Stimulated activated naive CD8-positive, alpha-beta T cell treated with anti-CD3 and anti-CD28 coated beads, Interleukin-15, amount 100 ng/mL, for 72 hours (primary cell): ENCODE data around the gene STRN3.
"Not testable (repeated sequence)": the region's sequence is repeated elsewhere in the genome, so short reads cannot be mapped to it uniquely, and the experiment has no call there.

Experiments
- ATAC-seq: fragments of 150-1000 bp; cut with Tn5 transposase; 2 replicates; pipeline ENCODE4 v1.10.0; 2021; ENCODE audit warnings: mild to moderate bottlenecking, moderate library complexity
- DNase-seq, 2 donors: peaks; one replicate each; pipeline ENCODE4 v3.0.0; 2021 to 2022
- H3K27ac Mint-ChIP-seq, 2 donors: one replicate each; pipeline ENCODE4 v1.8.0; 2022; ENCODE audit warnings: mild to moderate bottlenecking in 2 of 2, mixed read lengths in 2 of 2, moderate library complexity in 2 of 2
- H3K27me3 Mint-ChIP-seq: one replicate; pipeline ENCODE4 v1.8.0; 2022; ENCODE audit warnings: mixed read lengths
- H3K4me1 Mint-ChIP-seq: one replicate; pipeline ENCODE4 v1.8.0; 2022; ENCODE audit warnings: mild to moderate bottlenecking, mixed read lengths
- H3K4me3 Mint-ChIP-seq, 2 donors: one replicate each; pipeline ENCODE4 v1.8.0; 2022; ENCODE audit warnings: mild to moderate bottlenecking in 2 of 2, mixed read lengths in 2 of 2, moderate library complexity in 1 of 2
- H3K9me3 Mint-ChIP-seq, 2 donors: one replicate each; pipeline ENCODE4 v1.8.0; 2022; ENCODE audit warnings: mixed read lengths in 2 of 2

STRN3 gene

DNA sequence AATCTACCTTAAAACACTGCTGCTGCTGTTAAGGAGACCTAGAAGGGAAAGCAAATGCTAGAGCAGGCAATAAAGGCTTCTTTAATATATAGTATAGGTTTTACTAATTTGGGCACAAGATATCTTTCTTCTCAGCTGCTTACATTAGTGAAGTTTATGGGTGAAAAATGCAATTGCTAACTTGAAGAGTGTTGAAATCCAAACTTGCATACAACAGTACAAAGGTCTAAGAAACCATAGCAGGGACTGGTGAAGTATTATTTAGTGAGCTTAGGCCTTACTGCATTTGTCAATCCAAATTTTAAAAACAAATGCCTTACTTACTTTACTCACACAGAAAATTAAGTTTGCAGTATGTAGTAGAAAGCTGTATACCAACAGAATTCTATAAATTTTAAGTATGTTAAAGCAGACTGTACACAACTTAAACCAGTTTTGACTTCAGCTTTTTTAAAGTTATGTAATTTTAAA is 2.1 kb downstream of the STRN3 start:
- DNase-seq (no peak), ATAC-seq (no peak)
- H3K4me3 Mint-ChIP-seq, result peak overlapping the region; percentile 72 to 99
- peak overlapping the region; percentile 15 to 57 for H3K27ac Mint-ChIP-seq
- peaks cover 44% of the 10 kb centered on the region for H3K4me1 Mint-ChIP-seq
- H3K9me3 Mint-ChIP-seq, result no peaks in the 10 kb centered on the region
- no peaks in the 10 kb centered on the region for H3K27me3 Mint-ChIP-seq

DNA sequence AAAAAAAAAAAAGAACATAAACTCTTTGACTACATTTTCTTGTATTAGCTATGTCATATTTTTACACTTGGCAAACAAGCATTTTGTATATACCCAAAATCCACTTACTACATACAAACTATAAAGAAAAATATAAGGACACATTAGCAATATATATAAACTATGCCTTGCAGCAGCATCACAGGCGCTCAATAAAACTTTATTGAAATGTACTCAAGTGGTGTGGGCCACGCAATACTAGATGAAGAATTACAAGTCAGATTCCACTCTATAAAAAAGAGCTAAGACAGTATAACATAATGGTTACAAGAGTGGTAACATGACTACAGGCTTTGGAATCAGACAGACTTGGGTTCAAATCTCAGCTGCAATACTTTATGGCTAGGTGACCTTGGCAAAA is 3.8 kb downstream of the STRN3 start:
- Mint-ChIP-seq H3K9me3 (no peaks in the 10 kb centered on the region), H3K27ac (no peak overlapping the region), H3K4me3 (no peak overlapping the region), H3K4me1 (peaks cover 38% of the 10 kb centered on the region), H3K27me3 (no peaks in the 10 kb centered on the region)
- no peak for ATAC-seq
- no peak for DNase-seq

DNA sequence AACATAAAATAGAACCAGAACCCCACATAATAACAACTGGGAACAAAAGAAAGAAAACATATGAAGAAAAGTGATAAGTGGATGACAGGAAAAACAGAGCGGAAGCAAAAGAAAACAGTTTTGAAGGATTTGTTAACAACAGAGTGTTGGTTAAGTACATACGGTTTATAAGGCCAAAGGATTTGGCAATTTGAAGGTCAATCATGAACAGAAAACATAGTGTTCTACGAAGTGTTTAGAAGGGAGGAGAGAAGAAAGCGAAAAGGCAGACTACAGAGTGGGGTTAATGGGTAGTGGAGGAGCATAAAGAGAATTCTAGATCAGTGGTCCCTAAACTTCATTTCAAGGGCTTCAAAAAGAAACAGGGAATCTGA is 4.6 kb downstream of the STRN3 start:
- no peak overlapping the region for H3K4me3 Mint-ChIP-seq
- ATAC-seq, result no peak

DNA sequence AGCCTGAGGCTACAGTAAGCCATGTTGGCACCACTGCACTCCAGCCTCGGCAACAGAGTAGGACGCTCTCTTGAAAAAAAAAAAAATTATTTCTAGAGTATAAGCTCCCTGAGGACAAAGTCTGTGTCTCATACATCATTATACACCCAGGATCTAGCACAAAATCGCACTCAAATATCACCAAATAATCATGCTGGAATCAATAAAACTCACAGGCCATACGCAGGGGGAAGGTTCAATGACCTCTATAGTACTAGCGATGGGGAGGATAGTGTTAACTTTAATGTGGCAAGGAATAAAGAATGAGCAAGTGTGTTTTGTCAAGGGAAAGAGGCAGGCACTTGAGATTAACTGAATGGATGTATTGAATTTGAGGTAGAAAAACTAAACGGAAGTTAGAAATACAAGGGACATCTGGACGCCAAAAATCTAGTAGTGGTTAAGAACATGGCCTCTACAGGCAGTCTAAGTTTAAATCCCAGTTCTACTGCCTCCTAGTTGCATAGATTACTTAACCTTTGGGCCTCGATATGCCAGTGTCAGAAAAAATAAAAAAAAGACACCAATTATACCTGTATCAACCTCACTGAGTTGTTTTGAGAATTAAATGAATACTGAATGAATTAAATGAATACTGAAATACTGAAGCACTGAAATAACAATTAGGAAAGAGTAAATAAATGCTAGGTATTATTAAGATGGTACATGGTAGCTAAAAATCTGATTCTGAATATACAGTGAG is 5.2 kb downstream of the STRN3 start:
- ATAC-seq (no peak), DNase-seq (no peak)
- Mint-ChIP-seq H3K9me3 (no peaks in the 10 kb centered on the region), H3K27me3 (no peaks in the 10 kb centered on the region), H3K4me1 (peaks cover 34% of the 10 kb centered on the region), H3K27ac (no peak overlapping the region), H3K4me3 (no peak overlapping the region)

More for the DNA sequence above, 4.6 kb downstream of the STRN3 start:
- no peak for DNase-seq
- Mint-ChIP-seq H3K27me3 (no peaks in the 10 kb centered on the region), H3K27ac (no peak overlapping the region), H3K9me3 (no peaks in the 10 kb centered on the region), H3K4me1 (peaks cover 30% of the 10 kb centered on the region)

DNA sequence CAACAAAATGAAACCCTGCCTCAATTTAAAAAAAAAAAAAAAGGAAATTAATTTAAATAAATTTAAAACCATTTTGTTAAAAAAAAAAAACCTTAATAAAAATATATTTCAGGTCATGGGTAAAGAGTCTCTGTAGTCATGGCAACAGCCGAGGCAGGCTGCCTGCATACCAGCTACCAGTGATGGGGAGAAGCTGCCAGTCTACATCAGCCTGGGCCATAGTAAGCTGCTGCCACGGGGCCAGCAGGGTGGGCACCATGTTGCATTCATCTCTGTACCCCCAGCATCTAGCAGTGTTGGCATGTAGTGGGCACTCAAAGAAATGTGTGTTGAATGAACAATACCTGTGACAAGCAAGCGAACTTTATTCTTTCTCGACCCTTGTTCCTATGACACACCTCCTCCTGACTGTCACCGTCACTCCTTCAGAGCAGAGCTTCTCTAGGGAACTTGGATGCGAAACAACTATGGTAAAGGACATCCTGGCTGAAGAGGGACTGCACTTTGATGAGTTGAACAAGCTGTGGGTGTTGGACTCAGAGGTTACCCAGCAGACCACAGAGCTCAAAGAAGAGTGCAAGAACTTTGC is 8.0 kb downstream of the STRN3 start:
- peaks cover 28% of the 10 kb centered on the region for H3K4me1 Mint-ChIP-seq
- no peak for ATAC-seq
- no peak for DNase-seq
- no peak overlapping the region for H3K27ac Mint-ChIP-seq
- H3K27me3 Mint-ChIP-seq, result no peaks in the 10 kb centered on the region
- H3K9me3 Mint-ChIP-seq, result no peaks in the 10 kb centered on the region
- H3K4me3 Mint-ChIP-seq, result no peak overlapping the region

DNA sequence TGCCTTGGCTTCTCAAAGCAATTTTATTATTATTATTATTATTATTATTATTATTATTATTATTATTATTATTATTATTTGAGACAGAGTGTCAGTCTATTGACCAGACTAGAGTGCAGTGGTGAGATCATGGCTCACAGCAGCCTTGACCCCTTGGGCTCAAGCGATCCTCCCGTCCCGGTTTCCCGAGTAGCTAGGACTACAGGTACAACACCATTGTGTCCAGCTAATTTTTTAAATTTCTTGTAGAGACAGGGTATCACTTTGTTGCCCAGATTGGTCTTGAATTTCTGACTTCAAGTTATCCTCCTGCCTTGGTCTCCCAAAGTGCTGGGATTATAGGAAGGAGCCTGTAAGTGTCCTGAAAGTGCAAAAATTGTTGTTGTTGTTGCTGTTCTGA is 12.3 kb downstream of the STRN3 start:
- no peaks in the 10 kb centered on the region for H3K9me3 Mint-ChIP-seq
- H3K27me3 Mint-ChIP-seq, result no peaks in the 10 kb centered on the region
- H3K4me3 Mint-ChIP-seq, result no peak overlapping the region
- no peak overlapping the region for H3K27ac Mint-ChIP-seq
- ATAC-seq, result no peak
- peaks cover 27% of the 10 kb centered on the region for H3K4me1 Mint-ChIP-seq
- no peak for DNase-seq

DNA sequence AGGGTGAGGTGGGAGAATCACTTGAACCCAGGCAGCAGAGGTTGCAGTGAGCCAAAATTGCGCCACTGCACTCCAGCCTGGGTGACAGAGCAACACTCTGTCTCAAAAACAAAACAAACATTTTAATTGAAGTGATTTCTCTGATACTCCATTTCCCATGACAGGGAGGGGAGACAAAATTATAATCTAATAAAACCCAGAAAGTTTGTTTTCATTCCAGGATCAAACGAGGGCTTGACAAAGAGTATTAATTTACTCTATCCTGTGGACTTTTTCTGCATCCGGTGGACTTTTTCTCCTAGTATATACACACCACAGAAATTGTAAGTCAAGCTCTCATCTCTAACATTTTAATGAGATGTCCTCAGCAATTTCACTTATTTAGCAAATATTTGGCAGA is 15.2 kb downstream of the STRN3 start:
- H3K27me3 Mint-ChIP-seq, result no peaks in the 10 kb centered on the region
- H3K27ac Mint-ChIP-seq, result no peak overlapping the region
- no peak overlapping the region for H3K4me3 Mint-ChIP-seq
- peaks cover 17% of the 10 kb centered on the region for H3K4me1 Mint-ChIP-seq
- ATAC-seq (no peak), DNase-seq (no peak)
- no peaks in the 10 kb centered on the region for H3K9me3 Mint-ChIP-seq

DNA sequence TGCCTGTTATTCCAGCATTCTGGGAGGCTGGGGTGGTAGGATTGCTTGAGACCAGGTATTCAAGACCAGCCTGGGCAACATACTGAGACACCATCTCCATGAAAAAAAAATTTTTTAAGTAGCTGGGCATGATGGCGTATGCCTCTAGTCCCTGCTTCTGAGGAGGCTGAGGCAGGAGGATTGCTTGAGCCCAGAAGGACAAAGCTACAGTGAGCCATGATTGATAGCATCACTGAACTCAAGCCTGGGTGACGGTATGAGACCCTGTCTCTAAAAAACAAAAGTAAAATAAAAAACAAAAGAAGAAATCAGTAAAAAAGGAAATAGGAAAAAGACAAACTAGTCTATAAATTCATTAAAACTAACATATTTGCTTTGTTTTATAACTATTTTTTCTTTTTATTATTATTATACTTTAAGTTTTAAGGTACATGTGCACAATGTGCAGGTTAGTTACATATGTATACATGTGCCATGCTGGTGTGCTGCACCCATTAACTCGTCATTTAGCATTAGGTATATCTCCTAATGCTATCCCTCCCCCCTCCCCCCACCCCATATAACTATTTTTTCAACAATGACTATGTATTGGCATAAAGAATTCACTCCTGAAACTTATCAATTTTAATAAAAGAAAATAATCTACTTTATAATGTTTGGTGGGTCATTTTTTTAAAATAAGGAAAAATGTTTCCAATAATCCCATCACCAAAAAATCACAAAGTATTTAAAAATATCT is 16.2 kb downstream of the STRN3 start:
- H3K27ac Mint-ChIP-seq, result no peak overlapping the region
- no peak overlapping the region for H3K4me3 Mint-ChIP-seq
- no peaks in the 10 kb centered on the region for H3K27me3 Mint-ChIP-seq

DNA sequence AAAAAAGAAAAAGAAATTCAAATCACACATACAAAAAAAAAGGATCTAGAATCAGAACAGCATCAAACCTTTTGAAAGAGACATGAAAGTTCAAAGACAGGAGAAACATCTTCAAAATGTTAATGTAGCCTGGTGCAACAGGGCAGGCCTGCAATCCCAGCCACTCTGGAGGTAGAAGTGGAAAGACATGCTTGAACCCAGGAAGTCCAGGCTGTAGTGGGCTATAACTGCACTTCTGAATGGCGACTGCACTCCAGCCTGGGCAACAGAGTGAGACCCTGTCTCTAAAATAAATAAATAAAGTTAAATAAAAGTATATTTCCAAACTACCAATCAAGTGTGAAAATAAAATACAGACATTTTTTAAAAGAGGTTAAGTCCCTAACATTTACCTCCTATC is 19.5 kb downstream of the STRN3 start:
- no peak for ATAC-seq
- Mint-ChIP-seq H3K4me3 (no peak overlapping the region), H3K9me3 (no peaks in the 10 kb centered on the region), H3K27me3 (no peaks in the 10 kb centered on the region), H3K27ac (no peak overlapping the region), H3K4me1 (peaks cover 13% of the 10 kb centered on the region)
- no peak for DNase-seq

More for the DNA sequence above, 16.2 kb downstream of the STRN3 start:
- H3K4me1 Mint-ChIP-seq, result peaks cover 8% of the 10 kb centered on the region
- DNase-seq (no peak), ATAC-seq (no peak)
- no peaks in the 10 kb centered on the region for H3K9me3 Mint-ChIP-seq

DNA sequence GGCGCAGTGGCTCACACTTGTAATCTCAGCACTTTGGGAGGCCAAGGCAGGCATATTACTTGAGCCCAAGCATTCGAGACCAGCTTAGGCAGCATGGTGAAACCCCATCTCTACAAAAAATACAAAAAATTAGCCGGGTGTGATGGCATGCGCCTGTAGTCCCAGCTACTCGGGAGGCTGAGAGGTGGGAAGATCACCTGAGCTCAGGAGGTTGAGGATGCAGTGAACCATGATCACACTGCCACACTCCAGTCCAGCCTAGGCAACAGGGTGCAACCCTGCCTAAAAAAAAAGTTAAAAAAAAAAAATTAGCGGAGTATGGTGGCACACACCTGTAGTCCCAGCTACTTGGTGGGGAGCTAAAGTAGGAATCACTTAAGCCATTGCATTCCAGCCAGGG is 22.2 kb downstream of the STRN3 start:
- Mint-ChIP-seq H3K9me3 (peaks cover 10% of the 10 kb centered on the region in 2 donors), H3K4me1 (peaks cover 20% of the 10 kb centered on the region)
- not testable (repeated sequence) for H3K27me3 Mint-ChIP-seq, ATAC-seq, DNase-seq, H3K4me3 Mint-ChIP-seq, H3K27ac Mint-ChIP-seq

DNA sequence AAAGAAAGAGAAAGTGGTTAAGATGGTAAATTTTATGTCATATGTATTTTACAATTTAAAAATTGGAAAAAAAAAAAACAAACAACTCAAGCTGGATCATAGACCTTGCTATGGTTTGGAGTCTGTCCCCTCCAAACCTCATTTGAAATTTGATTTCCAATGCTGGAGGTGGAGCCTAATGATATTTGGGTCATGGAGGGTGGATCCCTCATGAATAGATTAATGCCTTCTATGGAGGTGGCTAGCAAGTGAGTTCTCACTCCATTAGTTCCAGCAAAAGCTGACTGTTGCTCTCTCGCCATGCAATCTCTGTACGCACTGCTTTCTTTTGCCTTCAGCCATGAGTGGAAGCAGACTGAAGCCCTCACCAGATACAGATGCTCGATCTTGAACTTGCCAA is 22.9 kb downstream of the STRN3 start:
- Mint-ChIP-seq H3K4me3 (no peak overlapping the region), H3K9me3 (peaks cover 10 to 17% of the 10 kb centered on the region in 2 donors), H3K4me1 (peaks cover 20% of the 10 kb centered on the region), H3K27me3 (no peaks in the 10 kb centered on the region), H3K27ac (no peak overlapping the region)
- ATAC-seq (no peak), DNase-seq (no peak)

DNA sequence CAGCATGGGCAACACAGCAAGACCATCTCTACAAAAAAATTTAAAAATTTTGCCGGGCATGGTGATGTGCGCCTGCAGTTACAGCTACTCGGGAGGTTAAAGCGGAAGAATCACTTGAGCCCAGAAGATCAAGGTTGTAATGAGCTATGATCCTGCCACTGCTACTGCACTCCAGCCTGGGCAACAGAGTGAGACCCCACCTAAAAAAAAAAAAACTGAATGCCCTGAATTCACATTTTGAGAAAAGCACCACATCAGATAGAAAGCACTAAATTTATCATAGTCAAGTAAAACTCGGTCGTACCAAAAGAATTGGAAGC is 24.9 kb downstream of the STRN3 start:
- Mint-ChIP-seq H3K9me3 (peaks cover 10 to 17% of the 10 kb centered on the region in 2 donors), H3K27ac (no peak overlapping the region), H3K4me3 (no peak overlapping the region), H3K27me3 (no peaks in the 10 kb centered on the region), H3K4me1 (peaks cover 35% of the 10 kb centered on the region)
- ATAC-seq, result no peak
- DNase-seq, result no peak

DNA sequence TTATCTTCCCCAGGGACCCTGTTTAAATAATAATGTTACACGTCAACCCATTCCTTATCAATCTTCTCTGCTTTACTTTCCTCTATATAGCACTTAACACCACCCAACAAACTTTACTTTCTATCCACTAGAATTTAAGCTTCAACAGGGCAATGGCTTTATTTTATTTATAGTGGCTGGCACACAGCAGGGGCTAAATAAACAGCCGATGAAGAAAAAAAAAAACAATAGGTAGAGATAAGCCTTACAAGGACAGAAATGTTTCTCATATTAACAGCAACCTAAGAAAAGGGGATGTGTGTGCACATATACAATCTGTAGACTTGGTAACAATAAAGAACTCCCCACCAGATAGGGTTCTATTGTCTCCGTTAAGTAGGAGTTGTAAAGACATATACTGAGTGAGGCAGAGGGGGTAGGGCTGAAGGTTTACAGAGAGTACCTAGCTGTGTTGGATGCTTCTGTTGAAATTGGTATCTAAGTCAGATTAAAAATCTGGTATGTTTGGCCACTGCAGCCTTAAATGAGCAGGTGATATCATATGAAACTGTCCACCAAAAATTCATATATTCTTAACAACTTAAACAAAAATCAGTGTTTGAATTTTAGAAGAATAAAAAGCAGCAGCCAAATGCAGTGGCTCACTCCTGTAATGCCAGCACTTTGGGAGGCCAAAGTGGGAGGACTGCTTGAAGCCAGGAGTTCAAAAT is 25.4 kb downstream of the STRN3 start:
- no peaks in the 10 kb centered on the region for H3K27me3 Mint-ChIP-seq
- no peak for ATAC-seq
- DNase-seq, result no peak
- H3K4me3 Mint-ChIP-seq, result no peak overlapping the region
- peaks cover 40% of the 10 kb centered on the region for H3K4me1 Mint-ChIP-seq
- H3K27ac Mint-ChIP-seq, result no peak overlapping the region
- peaks cover 10 to 17% of the 10 kb centered on the region in 2 donors for H3K9me3 Mint-ChIP-seq

DNA sequence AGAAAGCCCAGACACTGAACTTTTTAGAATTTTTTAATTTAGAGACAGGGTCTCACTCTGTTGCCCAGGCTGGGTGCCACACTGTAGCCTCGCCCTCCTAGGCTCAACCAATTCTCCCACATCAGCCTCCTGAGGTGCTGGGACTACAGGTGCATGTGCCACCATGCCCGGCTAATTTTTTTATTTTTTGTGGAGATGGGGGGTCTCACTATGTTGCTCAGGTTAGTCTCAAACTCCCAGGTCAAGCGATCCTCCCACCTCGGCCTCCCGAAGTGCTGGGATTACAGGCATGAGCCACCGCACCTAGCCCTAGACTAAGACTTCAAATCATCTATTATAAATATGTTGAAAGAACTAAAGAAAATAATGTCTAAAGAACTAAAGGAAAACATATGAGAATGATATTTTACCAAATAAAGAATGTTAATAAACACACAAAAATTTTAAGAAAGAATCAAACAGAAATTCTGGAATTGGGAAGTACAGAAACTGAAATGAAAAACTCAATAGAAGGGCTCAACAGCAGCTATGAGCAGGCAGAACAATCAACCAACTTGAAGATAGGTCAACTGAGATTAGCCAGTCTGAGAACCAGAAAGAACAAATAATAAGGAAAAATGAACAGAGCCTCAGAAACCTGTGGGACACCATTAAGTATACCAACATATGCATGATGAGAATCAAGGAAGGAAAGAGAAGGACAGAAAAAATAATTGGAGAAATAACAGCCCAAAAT is 27.0 kb downstream of the STRN3 start:
- DNase-seq, result no peak
- H3K27ac Mint-ChIP-seq, result no peak overlapping the region
- no peak overlapping the region for H3K4me3 Mint-ChIP-seq
- H3K9me3 Mint-ChIP-seq, result peaks cover 10 to 17% of the 10 kb centered on the region in 2 donors
- H3K4me1 Mint-ChIP-seq, result peaks cover 54% of the 10 kb centered on the region
- no peak for ATAC-seq
- H3K27me3 Mint-ChIP-seq, result no peaks in the 10 kb centered on the region

DNA sequence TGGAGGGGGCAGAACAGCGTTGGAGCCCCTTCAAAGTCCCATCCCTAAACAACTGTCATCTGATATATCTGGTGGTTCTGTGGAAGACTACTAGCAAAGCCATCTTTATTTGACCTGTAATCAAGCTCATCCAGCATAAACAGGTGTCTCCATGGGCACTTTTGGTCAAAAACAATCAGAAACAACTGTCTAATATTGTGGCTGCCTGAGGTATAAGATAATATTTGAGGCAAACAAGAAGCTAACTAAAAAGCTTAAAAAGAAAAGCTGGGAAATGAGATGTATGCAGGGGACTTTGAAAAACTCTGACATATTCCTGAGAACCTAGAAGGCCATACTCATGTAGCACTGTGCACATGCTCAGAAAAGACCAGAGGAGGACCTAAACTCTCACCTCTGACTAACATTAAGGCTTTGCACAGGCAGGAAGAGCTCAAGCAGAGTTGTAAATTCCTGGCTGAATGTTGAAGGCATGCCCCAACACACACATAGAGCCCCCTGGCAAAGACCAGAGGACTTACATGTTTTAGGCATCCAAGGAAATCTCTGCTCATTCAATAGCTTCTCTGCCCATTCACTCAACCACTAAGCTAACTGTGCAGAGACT is 28.0 kb downstream of the STRN3 start:
- ATAC-seq (no peak), DNase-seq (no peak)
- Mint-ChIP-seq H3K27ac (no peak overlapping the region), H3K4me3 (no peak overlapping the region), H3K27me3 (no peaks in the 10 kb centered on the region), H3K4me1 (peaks cover 50% of the 10 kb centered on the region), H3K9me3 (peaks cover 10 to 17% of the 10 kb centered on the region in 2 donors)
